AG04450 (cell line): ENCODE data around the gene KIF14. TPM values are rescaled to one million over a fixed set of nuclear protein-coding genes. Genes with fewer than 3 reads are reported as not detected.

Experiments
- CTCF ChIA-PET: fragments of 300-600, 350-600 bp; formaldehyde crosslinking; extraction: SDS; loops from one replicate; lab custom pipeline; 2022; ENCODE audit warnings: antibody characterized with exemption, inconsistent platforms; lab: Charles Lee
- POLR2A ChIA-PET: fragments of 350-600 bp; formaldehyde crosslinking; extraction: SDS; loops from one replicate; lab custom pipeline; 2021; ENCODE audit warnings: antibody characterized with exemption, inconsistent platforms; lab: Yijun Ruan, JAX
- DNase-seq: peaks from one replicate; pipeline ENCODE4 v3.0.0-alpha.2; 2011; ENCODE audit warnings: low read depth, low spot score
- H3K27ac ChIP-seq: one replicate; pipeline ENCODE4 v1.5.1; 2012; ENCODE audit warnings: low read depth, low read length, control low read depth
- H3K27me3 ChIP-seq: one replicate; pipeline ENCODE4 v1.6.0; 2012; ENCODE audit warnings: low read length; ENCODE audit not compliant: control insufficient read depth, insufficient read depth
- H3K4me3 ChIP-seq: 2 replicates; pipeline ENCODE4 v1.5.1; 2011; ENCODE audit warnings: mild to moderate bottlenecking, low read depth, low read length, control low read depth
- H3K9me3 ChIP-seq: 2 replicates; pipeline ENCODE4 v1.5.1; 2012; ENCODE audit warnings: low read length; ENCODE audit not compliant: control insufficient read depth, insufficient read depth
- CTCF ChIP-seq: IDR thresholded peaks from 2 replicates; pipeline ENCODE4 v1.5.1; 2011; ENCODE audit warnings: low read depth, low read length, control low read depth, inconsistent platforms
- polyA plus RNA-seq: library from polyadenylated mRNA; depleted of rRNA; stranded (reverse); fragments of >200 nt; gene quantifications from 2 replicates; pipeline ENCODE4 v1.2.3, GENCODE V29; 2011; rRNA removed

KIF14 gene
- polyA plus RNA-seq, 1 experiment = 2.9 TPM

GRCh38 chr1:200506471-200506870 is 114.1 kb downstream of the KIF14 start:
- no peak for DNase-seq
- Histone ChIP-seq H3K4me3 (no peak overlapping the region), H3K27ac (no peak overlapping the region), H3K27me3 (peaks cover 2% of the 10 kb centered on the region), H3K9me3 (no peaks in the 10 kb centered on the region; the same call in 1 of the 2 replicates)
- CTCF ChIA-PET = no interaction called here
- POLR2A ChIA-PET = no interaction called here
- TF ChIP-seq CTCF = no peak

- H3K9me3 ChIP-seq = no peaks in the 10 kb centered on the region; the same call in 1 of the 2 replicates
- H3K4me3 ChIP-seq = no peak overlapping the region
- ChIA-PET CTCF (no interaction called here), POLR2A (no interaction called here)
- no peak for TF ChIP-seq CTCF
- peaks cover 2% of the 10 kb centered on the region for H3K27me3 ChIP-seq
- no peak for DNase-seq
- H3K27ac ChIP-seq = no peak overlapping the region
Measured at GRCh38 chr1:200505257-200505656, 115.3 kb downstream of the KIF14 start.

Other genes with a start within 250 kb of the KIF14 start
- 14.9 and 17.7 TPM in 2 replicates for gene ZNF281, start 210.7 kb downstream of the KIF14 start, polyA plus RNA-seq
- 10.8 and 15.0 TPM in 2 replicates for gene DDX59, start 49.2 kb upstream of the KIF14 start, polyA plus RNA-seq
- gene CAMSAP2, start 118.1 kb upstream of the KIF14 start, polyA plus RNA-seq = 18.0 and 24.2 TPM in 2 replicates